Stimulated activated CD4-positive, alpha-beta T cell treated with anti-CD3 and anti-CD28 coated beads, TNF-alpha, amount 100 ng/mL, for 4 hours (primary cell): ENCODE measurements around the gene FCRLB.
"Not testable (repeated sequence)": the region's sequence is repeated elsewhere in the genome, so short reads cannot be mapped to it uniquely, and the experiment has no call there.

Source experiments
- DNase-seq, 3 experiments: peaks; one replicate each; pipeline ENCODE4 v3.0.0-alpha.2; 2020; ENCODE audit warnings: low read depth in 3 of 3

The FCRLB gene

DNA sequence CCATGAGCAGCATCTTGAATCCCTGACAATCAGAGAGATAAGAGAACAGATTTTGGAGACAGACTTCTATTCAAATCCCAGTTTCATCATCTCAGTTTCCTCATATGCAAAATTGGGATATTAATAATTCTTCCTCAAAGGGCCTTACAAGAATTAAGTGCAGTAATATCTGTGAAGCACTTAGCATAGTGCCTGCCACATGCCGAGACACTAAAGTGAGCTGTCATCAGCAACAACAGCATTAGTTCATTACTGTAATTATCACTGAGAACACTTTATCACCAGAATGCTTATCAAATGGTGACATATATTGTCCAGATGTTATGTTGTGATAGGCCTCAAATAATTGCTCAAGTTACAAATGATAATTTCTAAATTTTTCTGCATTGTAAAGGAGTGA is 922 bp upstream of the FCRLB start:
- DNase-seq, result no peak

DNA sequence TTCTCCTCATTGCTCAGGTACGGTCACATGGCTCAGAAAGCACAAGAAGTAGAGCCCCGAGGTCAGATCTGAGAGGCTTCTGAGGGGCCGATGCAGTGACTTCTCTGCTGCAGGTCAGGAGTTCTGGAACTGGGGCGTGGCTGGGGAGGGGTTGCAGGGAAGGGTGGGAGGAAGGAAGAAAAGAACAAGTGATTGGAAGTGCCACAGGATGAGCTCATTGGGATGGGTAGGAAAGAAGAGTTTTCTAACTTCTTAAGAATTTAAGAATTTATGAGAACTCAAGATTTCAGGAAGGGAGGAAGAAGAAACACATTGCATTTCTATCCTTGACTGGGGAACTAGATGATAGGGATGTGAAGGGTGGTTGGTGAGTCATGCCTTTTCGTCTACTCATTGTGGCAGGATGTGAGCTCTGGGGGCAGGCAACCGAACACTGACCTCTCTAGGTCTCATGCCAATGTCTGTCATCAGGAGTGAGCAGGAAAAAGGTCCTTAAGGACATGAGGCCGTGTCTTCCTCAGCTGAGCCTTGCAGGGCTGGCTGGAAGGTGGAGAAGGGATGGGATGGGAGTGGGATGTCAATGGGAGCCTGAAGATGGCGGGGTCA is 497 bp downstream of the FCRLB start:
- no peak for DNase-seq

DNA sequence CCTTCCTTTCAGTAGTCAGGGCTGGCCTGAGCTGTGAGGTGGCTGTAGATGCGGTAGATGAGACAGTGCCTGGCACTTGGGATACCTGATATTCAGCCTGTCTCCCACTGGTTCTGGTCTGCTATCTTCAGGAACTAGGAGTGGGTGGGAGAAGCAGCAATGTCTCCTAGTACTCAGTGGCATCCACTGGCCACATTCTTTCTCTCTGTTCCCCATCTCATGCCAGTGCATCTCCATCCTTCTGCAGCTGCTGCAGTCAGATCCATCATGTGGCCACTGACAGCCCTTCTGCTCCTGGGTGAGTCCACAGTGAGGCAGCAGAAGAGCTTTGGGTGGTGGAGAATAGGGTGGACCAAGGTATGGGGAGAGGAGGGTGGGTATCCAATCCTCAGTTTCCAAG is 1.1 kb downstream of the FCRLB start:
- no peak for DNase-seq

DNA sequence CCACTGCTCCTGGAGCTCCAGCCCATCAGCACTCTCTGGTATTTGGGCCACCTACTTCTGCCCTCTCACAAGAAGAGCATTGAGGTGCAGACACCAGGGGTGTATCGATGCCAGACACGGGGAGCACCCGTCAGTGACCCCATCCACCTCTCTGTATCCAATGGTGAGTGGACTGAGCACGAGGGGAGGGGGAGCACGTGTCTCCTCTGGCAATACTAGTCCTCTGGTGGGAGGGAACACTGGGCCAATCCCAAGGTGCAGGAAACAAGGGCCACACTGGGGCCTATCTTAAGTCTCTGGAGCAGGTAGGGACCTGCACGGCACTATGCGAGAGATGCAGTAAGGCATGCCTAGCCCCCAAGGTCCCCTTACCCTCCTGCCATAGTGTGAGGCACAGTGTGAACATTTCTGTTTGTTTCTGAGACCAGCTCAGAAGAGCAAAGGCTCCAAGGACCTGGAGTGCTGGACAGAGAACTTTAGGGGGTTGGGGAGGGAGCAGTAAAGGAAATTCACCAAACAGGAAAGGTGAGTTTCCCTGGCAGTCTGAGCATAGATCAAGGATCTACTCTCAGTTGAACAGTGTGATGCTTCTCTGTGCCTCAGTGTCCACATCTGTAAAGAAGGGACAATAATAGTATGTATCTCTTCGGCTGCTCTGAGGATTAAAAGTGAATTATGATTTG is 2.3 kb downstream of the FCRLB start:
- DNase-seq, result no peak

DNA sequence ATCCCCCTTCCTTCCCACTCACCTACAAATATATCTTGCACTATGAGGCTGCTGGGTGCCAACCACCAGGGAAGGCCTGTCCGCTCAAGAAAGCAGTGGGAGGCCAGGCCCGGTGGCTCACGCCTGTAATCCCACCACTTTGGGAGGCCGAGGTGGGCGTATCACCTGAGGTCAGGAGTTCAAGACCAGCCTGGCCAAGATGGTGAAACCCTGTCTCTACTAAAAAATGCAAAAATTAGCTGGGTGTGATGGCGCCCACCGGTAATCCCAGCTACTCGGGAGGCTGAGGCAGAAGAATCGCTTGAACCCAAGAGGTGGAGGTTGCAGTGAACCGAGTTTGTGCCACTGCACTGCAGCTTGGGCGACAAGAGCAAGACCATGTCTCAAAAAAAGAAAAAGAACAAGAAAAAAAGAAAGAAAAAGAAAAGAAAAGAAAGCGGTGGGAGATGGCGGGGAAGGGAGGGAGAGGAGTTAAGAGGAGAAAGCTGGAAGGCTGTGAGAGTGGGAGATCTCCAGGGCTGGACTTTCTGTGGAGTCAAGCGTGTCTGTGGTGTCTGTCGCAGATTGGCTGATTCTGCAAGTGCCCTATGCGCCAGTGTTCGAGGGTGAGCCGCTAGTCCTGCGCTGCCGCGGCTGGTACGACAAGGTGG is 4.0 kb downstream of the FCRLB start:
- not testable (repeated sequence) for DNase-seq

DNA sequence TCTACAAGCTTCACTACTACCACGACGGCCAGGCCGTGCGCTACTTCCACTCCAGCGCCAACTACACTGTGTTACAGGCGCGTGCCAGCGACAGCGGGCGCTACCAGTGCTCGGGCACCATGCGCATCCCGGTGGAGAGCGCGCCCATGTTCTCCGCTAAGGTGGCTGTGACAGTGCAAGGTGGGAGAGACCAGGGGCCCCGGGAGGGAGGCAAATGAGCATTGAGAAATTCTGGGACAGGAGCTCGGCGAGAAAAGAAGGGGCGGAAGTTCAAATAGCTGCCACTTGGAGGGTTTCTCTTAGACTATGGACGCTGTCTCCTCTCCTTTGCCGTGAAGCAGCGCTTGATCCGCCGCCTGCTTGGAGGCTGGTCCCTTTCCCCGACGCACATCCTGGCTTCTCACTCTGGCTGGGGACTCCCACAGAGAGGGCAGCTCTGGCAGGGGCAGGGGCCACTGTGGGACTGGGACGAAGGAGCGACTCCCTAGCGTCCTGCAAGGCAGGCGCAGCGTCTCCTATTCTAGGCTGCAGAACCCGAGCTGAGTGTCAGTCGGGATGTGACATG is 4.6 kb downstream of the FCRLB start:
- DNase-seq, result peak in 2 of 3 experiments; percentile 11 to 26

DNA sequence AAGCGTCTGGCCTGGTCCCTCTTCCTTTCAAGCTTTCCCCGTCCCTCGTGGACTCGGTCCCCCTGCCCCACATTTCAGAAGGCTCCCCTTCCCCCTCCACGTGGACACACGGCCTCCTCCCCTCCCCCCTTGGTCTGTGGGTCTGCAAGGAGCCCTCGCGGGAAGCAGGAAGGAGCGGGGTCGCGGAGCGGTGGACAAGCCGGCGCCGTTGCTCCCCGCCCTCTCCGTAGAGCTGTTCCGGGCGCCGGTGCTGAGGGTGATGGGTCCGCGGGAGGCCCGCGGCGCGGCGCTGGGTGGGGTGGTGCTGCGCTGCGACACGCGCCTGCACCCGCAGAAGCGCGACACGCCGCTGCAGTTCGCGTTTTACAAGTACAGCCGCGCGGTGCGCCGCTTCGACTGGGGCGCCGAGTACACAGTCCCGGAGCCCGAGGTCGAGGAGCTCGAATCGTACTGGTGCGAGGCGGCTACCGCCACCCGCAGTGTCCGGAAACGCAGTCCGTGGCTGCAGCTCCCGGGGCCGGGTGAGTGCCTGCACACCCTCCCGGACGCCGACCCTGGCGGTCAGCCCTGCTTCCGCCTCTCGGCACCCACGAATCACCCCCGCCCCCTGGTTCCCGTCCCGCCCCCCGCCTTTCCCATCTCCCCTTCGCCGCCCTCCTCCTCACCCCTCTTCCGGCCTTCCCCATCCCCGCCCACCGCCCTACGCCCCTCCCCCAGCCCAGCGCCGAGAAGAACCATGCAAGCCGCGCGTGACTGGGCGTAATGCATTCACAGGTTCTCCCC is 5.3 kb downstream of the FCRLB start:
- peak; percentile 28 to 54 (median 34) for DNase-seq

DNA sequence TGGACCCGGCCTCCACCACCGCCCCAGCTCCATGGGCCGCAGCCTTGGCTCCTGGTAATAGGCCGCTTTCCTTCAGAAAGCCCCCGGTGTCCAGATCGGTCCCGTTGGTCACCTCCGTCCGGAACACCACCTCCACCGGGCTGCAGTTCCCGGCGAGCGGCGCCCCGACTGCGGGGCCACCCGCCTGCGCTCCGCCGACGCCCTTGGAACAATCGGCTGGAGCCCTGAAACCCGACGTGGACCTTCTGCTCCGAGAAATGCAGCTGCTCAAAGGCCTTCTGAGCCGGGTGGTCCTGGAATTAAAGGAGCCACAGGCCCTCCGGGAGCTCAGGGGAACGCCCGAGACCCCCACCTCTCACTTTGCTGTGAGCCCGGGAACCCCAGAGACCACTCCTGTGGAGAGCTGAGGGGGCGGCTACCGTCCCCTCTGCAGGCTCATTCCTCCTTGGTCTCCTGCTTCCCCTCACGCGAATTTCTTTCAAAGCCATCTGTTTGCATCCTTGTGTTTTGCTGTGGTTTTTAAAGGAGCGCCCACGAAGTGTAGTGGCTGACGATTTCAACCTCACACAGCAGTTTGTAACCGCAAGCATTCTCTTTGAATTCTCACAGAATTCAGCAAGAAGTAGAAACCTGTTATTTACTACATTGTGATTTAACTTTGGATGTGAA is 6.0 kb downstream of the FCRLB start:
- DNase-seq, result no peak

DNA sequence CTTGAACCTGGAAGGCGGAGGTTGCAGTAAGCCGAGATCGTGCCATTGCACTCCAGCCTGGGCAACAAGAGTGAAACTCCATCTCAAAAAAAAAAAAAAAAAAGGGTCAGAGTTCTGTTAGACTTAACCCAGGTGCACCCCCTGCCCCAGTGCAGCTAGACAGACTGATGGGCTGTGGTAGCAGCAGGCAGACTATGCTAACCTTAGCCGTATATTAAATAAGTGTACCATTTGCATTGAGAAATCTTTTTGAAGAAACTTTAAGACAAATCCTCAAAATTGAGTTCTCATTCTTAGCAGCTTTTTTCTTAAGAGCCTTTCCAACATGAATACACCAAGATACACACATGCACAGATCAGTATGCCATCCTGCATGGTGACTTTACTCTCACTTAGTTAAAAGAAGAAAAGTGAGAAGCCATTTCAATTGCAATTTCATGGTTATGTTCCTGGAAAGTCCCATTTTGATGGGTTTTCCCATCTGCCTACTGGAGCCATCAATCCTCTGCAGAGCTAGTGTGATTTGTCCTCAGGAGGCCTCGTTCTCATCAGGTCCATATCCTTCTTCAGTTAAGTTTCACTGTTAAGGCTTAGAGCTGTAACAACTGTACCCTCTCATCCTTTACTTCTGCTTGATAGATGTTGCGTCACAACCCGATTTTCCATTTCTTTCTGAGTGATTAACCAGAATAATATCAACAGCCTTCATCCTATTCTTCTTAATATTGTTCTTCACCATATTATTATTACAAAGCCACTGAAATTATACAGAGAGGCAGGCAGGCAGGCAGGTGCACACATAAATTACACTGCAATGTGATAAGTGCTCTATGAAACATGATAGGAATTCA is 7.3 kb downstream of the FCRLB start:
- no peak for DNase-seq

DNA sequence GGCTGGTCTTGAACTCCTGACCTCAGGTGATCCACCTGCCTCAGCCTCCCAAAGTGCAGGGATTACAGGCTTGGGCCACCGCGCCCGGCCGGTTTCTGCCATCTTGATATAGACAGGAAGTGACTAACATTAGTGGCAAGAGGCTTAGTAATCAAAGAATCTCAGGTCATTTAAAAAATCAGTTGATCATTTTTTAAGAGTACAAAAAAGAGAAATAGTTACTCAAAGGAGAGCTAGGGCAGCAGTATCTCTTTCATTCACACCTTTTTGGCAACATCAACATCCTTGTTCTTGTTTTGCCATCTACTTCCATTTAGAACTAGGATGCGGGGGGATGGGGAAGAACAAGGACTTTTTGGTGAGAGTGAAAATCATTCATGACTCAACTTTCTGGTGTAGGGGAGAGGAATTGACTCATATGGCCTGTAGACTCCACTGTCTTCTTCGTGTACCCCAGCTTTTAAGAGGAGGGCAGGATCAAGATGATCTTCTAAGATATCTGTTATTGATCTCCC is 8.8 kb downstream of the FCRLB start:
- DNase-seq, result no peak

DNA sequence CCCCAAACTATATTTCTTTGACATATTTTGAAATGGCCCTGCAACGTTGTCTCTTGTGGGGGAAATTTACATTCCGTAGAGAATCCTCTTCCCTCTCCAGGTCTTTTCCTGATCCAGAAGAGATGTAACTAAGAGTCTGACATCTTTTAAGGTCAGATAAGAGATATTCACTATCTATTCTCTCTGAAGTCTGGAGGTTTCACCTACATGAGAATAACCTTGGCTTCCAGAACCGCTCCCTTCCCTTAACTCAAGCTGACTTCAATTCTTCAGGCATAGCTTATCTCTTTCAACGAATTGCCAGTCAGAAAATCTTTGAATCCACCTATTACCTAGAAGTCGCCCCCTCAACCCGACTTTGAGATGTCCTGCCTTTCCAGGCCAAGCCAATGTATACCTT is 9.9 kb downstream of the FCRLB start:
- no peak for DNase-seq

DNA sequence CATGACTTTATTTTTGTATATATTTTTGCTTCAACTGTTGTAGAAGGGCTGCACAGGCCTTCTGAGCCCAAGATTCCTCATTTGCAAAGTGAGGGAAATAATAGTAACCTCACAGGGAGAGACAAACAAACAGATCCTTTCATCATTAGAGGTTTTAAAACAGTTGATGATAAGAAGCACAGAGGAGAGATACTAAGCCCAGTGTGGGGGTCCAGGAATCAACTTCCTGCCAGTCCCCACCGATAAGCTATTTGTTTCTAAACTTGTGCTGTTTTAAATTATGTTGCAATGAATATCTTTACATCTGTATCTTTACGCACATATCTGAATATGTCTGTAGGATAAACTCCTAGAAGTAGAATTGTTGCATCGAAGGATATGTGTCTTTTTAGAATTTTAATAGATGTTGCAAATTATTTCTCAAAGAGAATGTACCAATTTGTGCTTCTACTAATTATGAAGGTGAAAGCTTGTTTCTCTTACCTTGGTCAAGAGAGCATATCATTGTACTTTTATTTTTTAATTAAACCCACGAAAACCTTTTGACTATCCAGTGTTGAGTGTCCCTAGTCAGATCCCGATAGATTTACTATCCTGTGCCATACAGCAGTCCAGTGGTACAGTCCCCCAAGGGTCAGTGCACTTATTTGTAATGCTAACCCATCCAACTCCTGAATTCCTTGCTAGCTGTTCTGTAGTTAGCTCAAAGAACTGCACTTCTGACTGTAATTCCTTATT is 10.8 kb downstream of the FCRLB start:
- no peak for DNase-seq

DNA sequence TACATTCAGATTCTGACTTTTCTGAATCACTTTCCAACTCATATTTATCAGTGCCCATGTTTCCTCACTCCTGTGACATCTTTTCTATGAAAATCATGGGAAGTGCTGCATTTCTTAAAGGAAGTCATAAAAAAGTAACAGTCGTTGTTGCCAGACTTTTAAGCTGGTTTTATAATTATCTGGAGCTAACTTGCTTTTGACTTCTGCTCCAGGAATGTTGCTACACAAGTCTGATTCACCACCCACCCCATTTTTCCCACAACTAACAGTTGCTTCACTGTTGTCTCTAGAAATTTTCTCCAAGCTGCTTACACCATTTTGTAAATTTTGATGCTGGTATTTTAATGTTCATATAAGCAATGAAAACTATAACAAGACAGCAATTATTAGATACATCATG is 12.2 kb downstream of the FCRLB start:
- DNase-seq, result no peak

DNA sequence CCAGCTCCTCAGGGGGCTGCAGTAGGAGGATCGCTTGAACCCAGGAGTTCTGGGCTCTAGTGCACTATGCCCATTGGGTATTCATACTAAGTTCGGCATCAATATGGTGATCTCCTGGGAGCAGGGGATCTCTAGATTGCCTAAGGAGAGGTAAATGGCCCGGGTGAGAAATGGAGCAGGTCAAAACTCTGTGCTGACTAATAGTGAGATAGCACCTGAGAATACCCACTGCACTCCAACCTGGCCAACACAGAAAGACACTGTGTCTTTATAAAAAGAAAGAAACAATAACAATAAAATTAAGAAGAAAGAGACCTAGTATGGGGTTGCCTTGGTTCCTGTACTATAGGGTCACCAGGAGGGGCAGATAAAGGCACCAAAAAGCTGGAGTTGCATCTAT is 14.5 kb downstream of the FCRLB start:
- DNase-seq, result no peak

DNA sequence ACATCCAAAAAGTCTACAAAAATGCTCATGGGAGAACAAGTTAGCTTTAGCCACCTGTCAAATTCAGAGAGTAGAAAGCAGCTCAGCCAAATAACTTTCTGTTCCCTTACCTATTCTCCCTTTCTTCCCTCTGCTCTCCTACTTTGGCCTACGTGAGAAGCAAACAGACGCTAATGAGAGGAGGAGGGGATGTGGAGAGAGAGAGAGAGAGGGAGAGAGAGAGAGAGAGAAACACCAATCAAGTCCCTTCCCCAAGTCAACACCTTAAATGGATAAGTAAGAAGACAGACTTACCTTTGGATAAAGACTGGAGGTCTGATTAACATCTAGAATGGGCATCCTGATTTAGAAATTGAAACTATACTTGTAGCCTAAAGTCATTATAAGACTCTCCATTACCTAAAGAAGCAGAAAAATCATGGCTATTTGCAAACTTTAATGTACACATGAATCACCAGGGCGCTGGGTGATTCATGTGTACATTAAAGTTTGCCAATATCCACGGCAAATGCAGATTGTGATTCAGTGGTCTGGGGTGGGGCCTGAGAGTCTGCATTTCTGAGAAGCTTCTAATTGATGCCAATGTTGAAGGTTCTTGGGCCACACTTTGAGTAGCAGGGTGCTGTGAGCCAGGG is 15.1 kb downstream of the FCRLB start:
- no peak for DNase-seq

DNA sequence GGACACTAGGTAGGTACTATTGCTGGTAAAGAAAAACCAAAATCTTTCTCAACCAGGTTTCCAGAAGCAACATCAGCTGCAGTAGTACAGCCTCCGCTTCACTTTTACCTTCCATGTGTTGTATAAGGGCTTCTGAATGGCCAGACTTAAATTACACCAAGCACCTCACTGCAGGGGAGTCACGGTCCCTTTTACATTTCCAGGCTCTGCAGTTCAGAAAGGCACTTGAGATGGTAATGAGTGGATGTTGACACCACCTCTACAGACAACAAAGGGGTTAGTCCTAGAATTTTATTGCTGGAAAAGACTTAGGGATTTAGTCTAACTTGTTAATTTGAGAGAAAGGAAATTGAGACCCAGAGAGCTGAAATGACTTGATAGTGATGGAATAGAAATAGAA is 16.3 kb downstream of the FCRLB start:
- no peak for DNase-seq

DNA sequence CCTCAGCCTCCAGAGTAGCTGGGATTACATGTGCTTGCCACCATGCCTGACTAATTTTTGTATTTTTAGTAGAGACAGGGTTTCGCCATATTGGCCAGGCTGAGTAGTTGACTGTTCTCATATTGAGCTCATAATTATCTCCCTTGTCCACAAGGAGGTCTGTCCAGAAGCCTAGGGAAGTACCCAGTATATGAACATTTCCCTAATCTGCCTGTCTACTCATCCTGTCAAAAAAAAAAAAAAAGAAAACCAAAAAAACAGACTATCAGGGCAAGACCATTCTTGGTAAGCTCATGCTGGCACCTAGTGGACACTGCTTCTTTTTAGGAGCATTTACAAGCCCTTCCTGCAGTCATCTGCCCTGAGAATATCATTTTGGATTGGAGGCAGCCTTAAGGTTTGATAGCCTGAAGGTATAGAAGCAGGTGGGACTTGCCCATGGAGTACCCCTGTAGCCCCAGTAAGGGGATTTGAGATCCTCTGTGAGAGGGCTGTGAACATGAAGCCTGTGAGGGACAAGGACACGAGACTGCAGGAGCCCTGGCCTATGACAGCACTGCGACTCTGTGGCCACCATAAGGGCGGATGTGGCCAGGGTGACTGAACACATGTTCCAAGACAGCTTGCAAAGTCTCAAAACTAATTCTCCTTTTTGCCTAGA is 17.4 kb downstream of the FCRLB start:
- DNase-seq, result no peak

DNA sequence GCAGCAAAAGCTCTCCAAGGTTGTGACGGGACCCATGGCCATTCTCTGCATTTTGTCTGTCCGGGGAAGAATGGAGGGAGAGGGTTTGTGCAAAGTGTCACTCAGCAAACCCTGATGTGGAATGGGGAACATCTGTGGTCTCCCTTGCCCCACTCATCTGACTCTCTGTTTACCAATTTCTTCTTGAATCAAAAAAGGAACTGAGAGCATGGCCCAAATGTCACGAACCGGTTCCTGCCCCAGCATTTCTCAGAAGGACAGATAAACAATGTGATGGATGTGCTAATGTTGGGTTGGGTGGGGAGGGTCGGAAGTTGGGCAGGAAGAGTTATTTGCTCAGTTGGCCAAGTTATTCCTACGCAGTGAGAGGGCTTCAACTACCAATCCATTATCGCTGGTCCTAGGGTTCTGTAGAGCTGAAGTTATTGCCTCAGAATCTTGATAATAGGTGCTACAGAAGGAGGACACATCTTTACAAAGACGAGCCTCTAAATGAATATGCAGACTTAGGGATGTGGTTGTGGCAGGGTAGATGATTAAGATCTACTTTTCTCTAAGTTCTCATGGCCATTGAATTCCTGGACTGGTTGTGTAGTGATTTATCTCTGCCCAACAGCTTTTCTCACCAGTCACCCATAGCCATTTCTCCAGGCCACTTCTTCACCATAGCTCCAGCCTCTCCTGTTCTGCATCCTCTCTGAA is 18.7 kb downstream of the FCRLB start:
- DNase-seq, result no peak
